H9 (cell line): ENCODE results near the gene TMTC2. TPM values are rescaled to one million over a fixed set of nuclear protein-coding genes. Genes with fewer than 3 reads are reported as not detected.

Source experiments
- DNase-seq: peaks from one replicate; pipeline ENCODE4 v3.0.0-alpha.2; 2017
- H2AFZ ChIP-seq: one replicate; pipeline ENCODE4 v1.6.1; 2013; ENCODE audit warnings: mild to moderate bottlenecking, low read length, control low read depth, moderate library complexity
- H2AK5ac ChIP-seq: 2 replicates; pipeline ENCODE4 v1.6.1; 2013; ENCODE audit warnings: low read length, control low read depth, mixed read lengths; ENCODE audit not compliant: insufficient read length
- H2BK120ac ChIP-seq: one replicate; pipeline ENCODE4 v1.6.1; 2013; ENCODE audit warnings: low read depth, mild to moderate bottlenecking, low read length, control low read depth, inconsistent platforms; ENCODE audit not compliant: poor library complexity, severe bottlenecking
- H2BK12ac ChIP-seq: 2 replicates; pipeline ENCODE4 v1.6.1; 2013; ENCODE audit warnings: low read length, control low read depth, mixed read lengths, low read depth; ENCODE audit not compliant: insufficient read length
- H2BK15ac ChIP-seq: 2 replicates; pipeline ENCODE4 v1.6.1; 2013; ENCODE audit warnings: low read depth, low read length, control low read depth
- H2BK20ac ChIP-seq: one replicate; pipeline ENCODE4 v1.6.1; 2013; ENCODE audit warnings: low read depth, mild to moderate bottlenecking, low read length, control low read depth, inconsistent platforms; ENCODE audit not compliant: poor library complexity, severe bottlenecking
- H2BK5ac ChIP-seq: 2 replicates; pipeline ENCODE4 v1.6.1; 2013; ENCODE audit warnings: low read length, control low read depth, mixed read lengths; ENCODE audit not compliant: insufficient read length
- H3K14ac ChIP-seq: 2 replicates; pipeline ENCODE4 v1.6.1; 2013; ENCODE audit warnings: low read length, control low read depth; ENCODE audit not compliant: insufficient read depth
- H3K18ac ChIP-seq: 2 replicates; pipeline ENCODE4 v1.6.1; 2013; ENCODE audit warnings: low read depth, mild to moderate bottlenecking, mixed read lengths, low read length, control low read depth; ENCODE audit not compliant: insufficient read length
- H3K23ac ChIP-seq: 2 replicates; pipeline ENCODE4 v1.6.1; 2013; ENCODE audit warnings: low read length, control low read depth, mixed read lengths, low read depth; ENCODE audit not compliant: insufficient read length
- H3K23me2 ChIP-seq: 2 replicates; pipeline ENCODE4 v1.6.1; 2013; ENCODE audit warnings: low read depth, mild to moderate bottlenecking, mixed read lengths, low read length, control low read depth; ENCODE audit not compliant: insufficient read length, poor library complexity, severe bottlenecking
- H3K27ac ChIP-seq: 2 replicates; pipeline ENCODE4 v1.5.1; 2013; ENCODE audit warnings: low read length, control low read depth, mixed read lengths, low read depth; ENCODE audit not compliant: insufficient read length
- H3K27me3 ChIP-seq: 2 replicates; pipeline ENCODE4 v1.6.1; 2013; ENCODE audit warnings: low read length, control low read depth, inconsistent platforms; ENCODE audit not compliant: insufficient read depth
- H3K4ac ChIP-seq: 2 replicates; pipeline ENCODE4 v1.6.1; 2013; ENCODE audit warnings: low read depth, mild to moderate bottlenecking, control low read depth, inconsistent platforms, low read length, moderate library complexity
- H3K4me1 ChIP-seq: 2 replicates; pipeline ENCODE4 v1.6.1; 2013; ENCODE audit warnings: low read length, control low read depth, inconsistent platforms; ENCODE audit not compliant: insufficient read depth
- H3K4me2 ChIP-seq: 2 replicates; pipeline ENCODE4 v1.6.1; 2013; ENCODE audit warnings: low read length, control low read depth, mixed read lengths; ENCODE audit not compliant: insufficient read length, insufficient read depth
- H3K56ac ChIP-seq: 2 replicates; pipeline ENCODE4 v1.6.1; 2013; ENCODE audit warnings: low read depth, mild to moderate bottlenecking, mixed read lengths, low read length, control low read depth; ENCODE audit not compliant: insufficient read length
- H3K79me1 ChIP-seq: 2 replicates; pipeline ENCODE4 v1.6.1; 2013; ENCODE audit warnings: low read depth, mild to moderate bottlenecking, moderate library complexity, low read length, control low read depth, inconsistent platforms; ENCODE audit not compliant: insufficient read depth, poor library complexity, severe bottlenecking
- H3K79me2 ChIP-seq: 2 replicates; pipeline ENCODE4 v1.6.1; 2013; ENCODE audit warnings: low read length, control low read depth, inconsistent platforms; ENCODE audit not compliant: insufficient read depth
- H3K9ac ChIP-seq: 2 replicates; pipeline ENCODE4 v1.6.1; 2013; ENCODE audit warnings: low read length, control low read depth, mixed read lengths; ENCODE audit not compliant: insufficient read length; ENCODE audit errors: extremely low read depth
- H3K9me3 ChIP-seq: one replicate; pipeline ENCODE4 v1.6.1; 2013; ENCODE audit warnings: low read depth, low read length, inconsistent platforms; ENCODE audit not compliant: control insufficient read depth
- H3T11ph ChIP-seq: one replicate; pipeline ENCODE4 v1.6.1; 2013; ENCODE audit warnings: mild to moderate bottlenecking, low read length, control low read depth, inconsistent platforms
- H4K20me1 ChIP-seq: one replicate; pipeline ENCODE4 v1.6.1; 2013; ENCODE audit not compliant: control insufficient read depth, insufficient read length, insufficient read depth
- H4K5ac ChIP-seq: 2 replicates; pipeline ENCODE4 v1.6.1; 2013; ENCODE audit warnings: low read depth, mild to moderate bottlenecking, mixed read lengths, low read length, control low read depth; ENCODE audit not compliant: insufficient read length
- H4K8ac ChIP-seq: replicated peaks from 2 replicates; pipeline ENCODE4 v1.6.1; 2013; ENCODE audit warnings: low read length, control low read depth, mixed read lengths, low read depth; ENCODE audit not compliant: insufficient read length
- H4K91ac ChIP-seq: 2 replicates; pipeline ENCODE4 v1.6.1; 2013; ENCODE audit warnings: low read depth, mild to moderate bottlenecking, moderate library complexity, mixed read lengths, low read length, control low read depth; ENCODE audit not compliant: insufficient read length
- H3K27ac Mint-ChIP-seq, 3 experiments: 2 replicates in 2 of 3; 3 replicates in 1 of 3; pipeline ENCODE4 v1.8.0; 2020 to 2021; ENCODE audit warnings: mixed read lengths in 3 of 3, mild to moderate bottlenecking in 1 of 3, moderate library complexity in 1 of 3
- H3K27me3 Mint-ChIP-seq: 2 replicates; pipeline ENCODE4 v1.8.0; 2021; ENCODE audit warnings: low read depth, mild to moderate bottlenecking, moderate library complexity, mixed read lengths
- H3K36me3 Mint-ChIP-seq, 3 experiments: 2 replicates in 2 of 3; 3 replicates in 1 of 3; pipeline ENCODE4 v1.8.0; 2020 to 2021; ENCODE audit warnings: low read depth in 3 of 3, mixed read lengths in 3 of 3; ENCODE audit not compliant: insufficient read depth in 1 of 3
- H3K4me1 Mint-ChIP-seq, 2 experiments: 2 replicates each; pipeline ENCODE4 v1.8.0; 2020; ENCODE audit warnings: mixed read lengths in 2 of 2
- H3K4me3 Mint-ChIP-seq, 2 experiments: 2 replicates in 1 of 2; 3 replicates in 1 of 2; pipeline ENCODE4 v1.8.0; 2020 to 2021; ENCODE audit warnings: mild to moderate bottlenecking in 2 of 2, mixed read lengths in 2 of 2, moderate library complexity in 1 of 2
- H3K9me3 Mint-ChIP-seq, 2 experiments: 2 replicates in 1 of 2; 3 replicates in 1 of 2; pipeline ENCODE4 v1.8.0; 2020; ENCODE audit warnings: mild to moderate bottlenecking in 2 of 2, mixed read lengths in 2 of 2, moderate library complexity in 1 of 2
- whole genome bisulfite sequencing: extraction: QIAGEN DNeasy Blood & Tissue Kit; methylation state at CpG from one replicate; pipeline ENCODE4 v1.1.7; 2013; ENCODE audit warnings: missing lambda C conversion rate, low lambda C conversion rate, mixed read lengths; ENCODE audit not compliant: insufficient read length; ENCODE audit errors: extremely low coverage; 5-methylcytosine and 5-hydroxymethylcytosine counted together
- total RNA-seq: library from RNA; stranded (reverse); gene quantifications from 2 replicates; pipeline ENCODE4 v1.2.1, GENCODE V29; 2021
- TF ChIP-seq, protein P1 (sequence below): fragments of 200-600 bp; sonication (generic); conservative IDR thresholded peaks from 3 replicates; pipeline ENCODE4 v1.8.0; 2021; ENCODE audit warnings: antibody characterized with exemption, mild to moderate bottlenecking

TMTC2 gene
- total RNA-seq, 1 experiment from 2014 or later = 3.1 TPM

DNA sequence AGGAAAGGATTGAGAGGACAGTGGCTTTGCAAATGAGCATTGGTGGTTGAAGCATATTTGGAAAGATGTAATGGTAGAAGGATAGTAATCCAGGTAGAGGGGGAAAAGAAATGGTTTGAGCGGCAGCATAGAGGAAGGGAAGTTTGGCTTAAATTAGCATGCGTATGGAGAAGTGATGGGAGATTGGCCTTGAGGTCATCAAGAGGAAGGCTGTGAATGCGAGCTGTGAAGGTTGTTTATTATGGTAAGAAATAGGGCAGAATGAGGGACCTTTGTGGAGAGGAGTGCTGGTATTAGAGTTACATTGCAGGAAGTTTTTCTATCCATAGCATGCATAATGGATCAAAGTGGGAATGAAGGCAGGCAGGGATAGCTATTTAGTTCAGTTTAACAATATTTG lies 162.1 kb downstream of the TMTC2 start:
- no peak overlapping the region for H3K14ac ChIP-seq
- H2BK120ac ChIP-seq = no peak overlapping the region
- H3K18ac ChIP-seq = no peak overlapping the region
- no peak for DNase-seq
- no CpG with 5 or more reads among the region's 3 CpGs for WGBS
- H3K36me3 Mint-ChIP-seq = peaks cover 0 to 5% (median 4%) of the 10 kb centered on the region in 3 experiments; a peak in 5 of 7 replicates
- H3K27me3 Mint-ChIP-seq = no peaks in the 10 kb centered on the region; the same call in 1 of the 2 replicates
- H4K8ac ChIP-seq = no peak overlapping the region
- H3K79me1 ChIP-seq = no peaks in the 10 kb centered on the region
- no peak overlapping the region for H3K23ac ChIP-seq
- no peak overlapping the region for H2BK20ac ChIP-seq
- no peak overlapping the region for H3T11ph ChIP-seq
- no peaks in the 10 kb centered on the region for H3K9me3 ChIP-seq
- no peaks in the 10 kb centered on the region for H4K20me1 ChIP-seq
- H4K5ac ChIP-seq = no peak overlapping the region
- no peak overlapping the region for H4K91ac ChIP-seq
- H3K23me2 ChIP-seq = no peaks in the 10 kb centered on the region
- no peak overlapping the region for H3K9ac ChIP-seq
- H3K4ac ChIP-seq = no peak overlapping the region
- H3K56ac ChIP-seq = no peak overlapping the region
- H3K9me3 Mint-ChIP-seq = no peaks in the 10 kb centered on the region
- H2BK15ac ChIP-seq = no peak overlapping the region
- H2AFZ ChIP-seq = no peak overlapping the region
- no peak overlapping the region for H2BK12ac ChIP-seq
- no peak overlapping the region for H3K4me3 Mint-ChIP-seq
- H3K79me2 ChIP-seq = no peaks in the 10 kb centered on the region
- no peak overlapping the region for H2AK5ac ChIP-seq
- TF ChIP-seq, protein P1, sequence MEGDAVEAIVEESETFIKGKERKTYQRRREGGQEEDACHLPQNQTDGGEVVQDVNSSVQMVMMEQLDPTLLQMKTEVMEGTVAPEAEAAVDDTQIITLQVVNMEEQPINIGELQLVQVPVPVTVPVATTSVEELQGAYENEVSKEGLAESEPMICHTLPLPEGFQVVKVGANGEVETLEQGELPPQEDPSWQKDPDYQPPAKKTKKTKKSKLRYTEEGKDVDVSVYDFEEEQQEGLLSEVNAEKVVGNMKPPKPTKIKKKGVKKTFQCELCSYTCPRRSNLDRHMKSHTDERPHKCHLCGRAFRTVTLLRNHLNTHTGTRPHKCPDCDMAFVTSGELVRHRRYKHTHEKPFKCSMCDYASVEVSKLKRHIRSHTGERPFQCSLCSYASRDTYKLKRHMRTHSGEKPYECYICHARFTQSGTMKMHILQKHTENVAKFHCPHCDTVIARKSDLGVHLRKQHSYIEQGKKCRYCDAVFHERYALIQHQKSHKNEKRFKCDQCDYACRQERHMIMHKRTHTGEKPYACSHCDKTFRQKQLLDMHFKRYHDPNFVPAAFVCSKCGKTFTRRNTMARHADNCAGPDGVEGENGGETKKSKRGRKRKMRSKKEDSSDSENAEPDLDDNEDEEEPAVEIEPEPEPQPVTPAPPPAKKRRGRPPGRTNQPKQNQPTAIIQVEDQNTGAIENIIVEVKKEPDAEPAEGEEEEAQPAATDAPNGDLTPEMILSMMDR = no peak
- H3K27ac Mint-ChIP-seq = peak overlapping the region in 1 of 3 experiments; percentile 9; a peak in 3 of 7 replicates
- H3K27me3 ChIP-seq = no peaks in the 10 kb centered on the region
- no peak overlapping the region for H3K27ac ChIP-seq
- no peak overlapping the region for H3K4me2 ChIP-seq
- H3K4me1 ChIP-seq = peaks cover 12% of the 10 kb centered on the region; the same call in 1 of the 2 replicates
- H3K4me1 Mint-ChIP-seq = peaks cover 22 to 25% of the 10 kb centered on the region in 2 experiments
- no peak overlapping the region for H2BK5ac ChIP-seq
